ENCODE measurements around the gene FYCO1. TPM values are rescaled to one million over a fixed set of nuclear protein-coding genes. Genes with fewer than 3 reads are reported as not detected.
A peak's percentile ranks its signal among the peaks of the same experiment; 100 is the strongest.

Gene FYCO1
- total RNA-seq, 1 donor from 2014 or later: 121 TPM

DNA sequence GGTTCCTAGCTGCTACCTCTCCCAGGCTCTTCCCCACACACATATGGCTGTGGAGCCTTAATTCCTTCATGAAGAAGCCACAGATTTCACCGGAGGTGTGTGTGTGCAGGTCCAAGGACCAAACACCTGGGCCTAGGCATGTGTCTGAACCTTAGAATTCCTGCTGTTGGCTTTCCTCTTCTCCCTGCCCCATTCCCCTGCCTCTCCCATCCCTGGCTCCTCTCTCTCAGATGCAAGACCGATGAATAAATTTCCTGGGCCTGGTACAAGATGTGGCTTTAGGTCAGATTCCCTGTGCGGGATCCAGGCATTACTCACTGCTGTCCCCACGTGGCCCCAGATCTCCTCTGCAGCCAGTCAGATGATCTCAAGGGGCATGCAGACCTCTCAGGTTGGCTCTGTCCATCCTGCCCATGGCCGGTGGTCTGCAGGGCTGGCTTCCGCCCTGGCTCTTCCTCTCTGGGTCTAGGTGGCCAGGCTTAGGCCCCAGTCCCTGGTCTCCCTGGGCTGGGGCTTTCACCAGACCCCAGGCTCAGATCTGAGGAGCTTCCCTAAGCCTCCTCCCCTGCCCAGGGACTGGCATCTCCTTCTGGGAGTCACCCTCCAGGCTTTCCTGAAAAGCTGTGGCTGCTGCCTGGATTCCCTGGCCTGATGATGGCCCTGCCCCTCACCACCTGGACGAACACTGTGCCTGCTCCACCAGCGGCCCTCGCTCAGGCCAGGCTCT, 88.8 kb downstream of the FYCO1 start:
- Histone ChIP-seq H3K4me1 (no peaks in the 10 kb centered on the region), H3K36me3 (peaks cover 6% of the 10 kb centered on the region), H3K27ac (replicated peaks) (no peak overlapping the region), H3K4me3 (no peak overlapping the region), H3K27me3 (ENCODE audit: low read depth) (no peaks in the 10 kb centered on the region), H3K9me3 (replicated peaks) (no peaks in the 10 kb centered on the region)
- intact Hi-C loops (cut with micrococcal nuclease): loop anchor here (10.0 kb wide), 1 partner anchor 142 kb away; no protein-coding TSS in a partner anchor
- no peak for DNase-seq
- TF ChIP-seq, protein P1, sequence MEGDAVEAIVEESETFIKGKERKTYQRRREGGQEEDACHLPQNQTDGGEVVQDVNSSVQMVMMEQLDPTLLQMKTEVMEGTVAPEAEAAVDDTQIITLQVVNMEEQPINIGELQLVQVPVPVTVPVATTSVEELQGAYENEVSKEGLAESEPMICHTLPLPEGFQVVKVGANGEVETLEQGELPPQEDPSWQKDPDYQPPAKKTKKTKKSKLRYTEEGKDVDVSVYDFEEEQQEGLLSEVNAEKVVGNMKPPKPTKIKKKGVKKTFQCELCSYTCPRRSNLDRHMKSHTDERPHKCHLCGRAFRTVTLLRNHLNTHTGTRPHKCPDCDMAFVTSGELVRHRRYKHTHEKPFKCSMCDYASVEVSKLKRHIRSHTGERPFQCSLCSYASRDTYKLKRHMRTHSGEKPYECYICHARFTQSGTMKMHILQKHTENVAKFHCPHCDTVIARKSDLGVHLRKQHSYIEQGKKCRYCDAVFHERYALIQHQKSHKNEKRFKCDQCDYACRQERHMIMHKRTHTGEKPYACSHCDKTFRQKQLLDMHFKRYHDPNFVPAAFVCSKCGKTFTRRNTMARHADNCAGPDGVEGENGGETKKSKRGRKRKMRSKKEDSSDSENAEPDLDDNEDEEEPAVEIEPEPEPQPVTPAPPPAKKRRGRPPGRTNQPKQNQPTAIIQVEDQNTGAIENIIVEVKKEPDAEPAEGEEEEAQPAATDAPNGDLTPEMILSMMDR (IDR thresholded peaks at IDR 0.05; ENCODE audit: borderline replicate concordance): peak; percentile 34

DNA sequence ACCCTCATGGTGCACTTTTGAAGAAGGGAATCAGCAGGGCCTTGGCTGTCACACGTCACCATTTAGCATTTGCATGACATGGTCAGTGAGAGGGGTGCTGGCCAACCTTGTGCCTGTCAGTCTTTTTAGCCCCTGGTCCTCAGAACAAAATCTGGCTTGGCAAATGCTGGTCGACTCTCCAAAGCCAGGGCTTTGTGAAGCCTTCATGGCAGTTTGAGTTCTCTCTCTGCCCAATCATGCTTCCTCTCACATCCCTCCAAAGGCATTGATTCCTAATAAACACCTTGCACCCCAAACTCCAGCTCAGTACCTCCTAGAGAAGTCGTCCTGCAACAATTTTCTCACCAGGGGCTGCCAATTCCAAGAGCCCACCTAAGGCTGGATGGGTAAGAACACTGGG, 89.9 kb downstream of the FYCO1 start:
- intact Hi-C loops (cut with micrococcal nuclease): loop anchor here (10.0 kb wide), 1 partner anchor 141 kb away; no protein-coding TSS in a partner anchor
- H3K27ac ChIP-seq (replicated peaks): no peak overlapping the region
- peaks cover 5% of the 10 kb centered on the region for H3K36me3 ChIP-seq
- H3K4me3 ChIP-seq: no peak overlapping the region
- TF ChIP-seq, protein P1 (IDR thresholded peaks at IDR 0.05; ENCODE audit: borderline replicate concordance): no peak
- H3K9me3 ChIP-seq (replicated peaks): no peaks in the 10 kb centered on the region
- H3K27me3 ChIP-seq (ENCODE audit: low read depth): no peaks in the 10 kb centered on the region
- no peaks in the 10 kb centered on the region for H3K4me1 ChIP-seq
- DNase-seq: no peak

DNA sequence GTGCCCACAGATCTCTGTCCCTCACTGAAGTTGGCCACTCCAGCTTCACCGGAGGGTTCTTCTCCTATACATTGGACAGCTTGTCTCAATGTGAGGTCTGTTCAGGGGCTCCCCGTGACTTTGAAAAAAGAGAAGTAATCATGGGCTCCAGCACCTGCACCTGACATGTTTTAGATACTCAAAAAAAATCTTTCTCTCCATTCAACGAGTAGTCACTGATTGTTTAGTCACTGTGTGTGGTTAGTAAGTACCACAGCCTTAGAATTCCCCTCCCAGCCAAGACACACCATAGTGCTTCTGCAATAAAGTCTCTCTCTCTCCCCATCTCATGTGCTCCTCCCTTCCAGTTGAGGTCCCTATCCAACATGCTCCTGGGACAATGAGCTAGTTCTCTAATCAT, 90.7 kb downstream of the FYCO1 start:
- Histone ChIP-seq H3K4me3 (no peak overlapping the region), H3K4me1 (no peaks in the 10 kb centered on the region), H3K36me3 (peaks cover 5% of the 10 kb centered on the region), H3K9me3 (replicated peaks) (no peaks in the 10 kb centered on the region), H3K27ac (replicated peaks) (no peak overlapping the region), H3K27me3 (ENCODE audit: low read depth) (no peaks in the 10 kb centered on the region)
- TF ChIP-seq, protein P1 (IDR thresholded peaks at IDR 0.05; ENCODE audit: borderline replicate concordance): no peak
- intact Hi-C loops (cut with micrococcal nuclease): loop anchor here (10.0 kb wide), 1 partner anchor 140 kb away; no protein-coding TSS in a partner anchor
- no peak for DNase-seq

DNA sequence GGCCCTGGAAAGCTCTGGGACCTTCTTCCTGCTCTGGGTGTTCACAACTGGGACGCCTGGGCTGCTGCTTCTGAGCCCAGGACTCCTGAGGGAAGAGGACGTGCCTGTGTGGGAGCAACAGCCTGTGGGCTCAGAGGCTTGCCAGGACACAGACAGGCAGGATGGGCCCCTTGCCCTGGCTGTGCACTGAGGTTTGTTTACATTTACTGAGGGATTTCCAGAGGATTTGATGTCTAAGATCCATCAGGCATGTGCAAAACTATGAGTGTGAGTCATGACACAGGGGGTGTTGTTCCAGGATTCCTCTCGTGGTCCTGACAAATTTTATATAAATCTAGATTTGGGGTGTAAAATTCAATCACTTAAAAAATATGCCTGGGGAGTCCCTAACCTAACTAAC, 98.7 kb downstream of the FYCO1 start:
- Histone ChIP-seq H3K27me3 (ENCODE audit: low read depth) (no peaks in the 10 kb centered on the region), H3K36me3 (no peaks in the 10 kb centered on the region), H3K27ac (replicated peaks) (no peak overlapping the region), H3K4me3 (no peak overlapping the region), H3K4me1 (no peaks in the 10 kb centered on the region), H3K9me3 (replicated peaks) (no peaks in the 10 kb centered on the region)
- DNase-seq: no peak
- TF ChIP-seq, protein P1 (IDR thresholded peaks at IDR 0.05; ENCODE audit: borderline replicate concordance): no peak
- intact Hi-C loops (cut with micrococcal nuclease): no loop called here

DNA sequence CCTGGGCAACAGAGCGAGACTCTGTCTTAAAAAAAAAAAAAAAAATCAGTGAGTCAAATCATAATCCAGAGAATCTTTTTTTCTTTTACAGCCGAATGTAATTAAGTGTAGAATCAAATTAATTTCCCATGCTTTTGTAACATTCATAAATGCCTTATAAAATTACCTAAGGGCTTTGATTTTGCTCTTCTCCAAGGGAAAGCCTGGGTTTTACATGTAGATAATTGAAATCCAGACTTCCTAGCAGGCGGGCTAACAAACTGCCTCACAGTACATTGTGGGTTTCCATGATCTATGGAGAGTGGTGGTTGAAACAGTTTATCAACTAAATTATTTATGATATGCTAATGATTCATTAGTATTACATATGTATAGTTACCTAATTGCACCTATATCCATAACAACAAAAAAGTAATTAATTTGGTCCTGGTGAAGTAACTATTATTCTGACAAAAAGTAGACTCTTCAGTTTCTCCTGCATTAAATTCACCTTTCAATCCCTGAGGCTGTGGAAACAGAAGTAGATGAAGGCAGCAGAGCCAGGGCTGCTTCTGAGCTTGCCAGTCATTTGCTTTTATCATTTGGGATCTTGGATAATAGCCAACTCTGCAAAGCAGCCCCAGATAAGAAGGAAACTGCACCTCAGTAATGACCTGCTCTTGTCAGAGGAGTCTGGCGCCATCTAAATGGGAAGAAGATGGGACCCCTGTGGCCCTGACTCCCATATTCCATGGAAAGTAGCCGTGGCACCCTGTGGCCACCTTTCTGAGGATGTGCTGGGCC, 99.7 kb downstream of the FYCO1 start:
- no peak overlapping the region for H3K4me3 ChIP-seq
- H3K27ac ChIP-seq (replicated peaks): no peak overlapping the region
- no peaks in the 10 kb centered on the region for H3K36me3 ChIP-seq
- TF ChIP-seq, protein P1 (IDR thresholded peaks at IDR 0.05; ENCODE audit: borderline replicate concordance): no peak
- no peak for DNase-seq
- H3K27me3 ChIP-seq (ENCODE audit: low read depth): no peaks in the 10 kb centered on the region
- intact Hi-C loops (cut with micrococcal nuclease): no loop called here
- no peaks in the 10 kb centered on the region for H3K4me1 ChIP-seq
- no peaks in the 10 kb centered on the region for H3K9me3 ChIP-seq (replicated peaks)

All from left ventricle myocardium inferior (tissue), 1 donor.